Measurements from ENCODE around the gene AFAP1. TPM values are rescaled to one million over a fixed set of nuclear protein-coding genes. Genes with fewer than 3 reads are reported as not detected.

The AFAP1 gene
- total RNA-seq, 1 donor from 2014 or later: 6.7 TPM

DNA sequence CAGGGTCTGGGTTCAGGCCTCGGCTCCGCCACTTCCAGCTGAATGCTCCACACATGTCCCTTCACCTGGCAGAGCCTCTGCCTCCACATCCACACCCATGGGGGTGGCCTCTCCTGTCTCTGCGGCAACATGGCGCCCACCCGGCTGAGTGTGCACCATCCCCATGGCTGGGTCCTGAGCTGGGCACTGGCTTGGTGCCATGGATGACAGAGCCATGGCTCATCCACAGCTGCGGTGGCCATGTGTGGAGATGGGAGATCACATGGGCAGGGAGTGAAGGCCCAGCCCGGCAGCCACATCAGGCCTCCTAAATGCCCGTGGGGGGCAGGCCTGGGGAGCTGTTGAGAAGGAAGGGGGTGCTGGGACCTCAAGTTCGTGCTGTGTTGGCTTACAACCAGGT is 213.7 kb downstream of the AFAP1 start:
- H2AFZ ChIP-seq (replicated peaks): no peak overlapping the region
- H3K4me1 ChIP-seq: no peaks in the 10 kb centered on the region
- H3K79me2 ChIP-seq (ENCODE audit: low read depth): no peaks in the 10 kb centered on the region
- H3K9me3 ChIP-seq (ENCODE audit: low read depth): no peaks in the 10 kb centered on the region
- H3K9ac ChIP-seq: no peak overlapping the region
- H3K4me2 ChIP-seq: no peak overlapping the region
- no peaks in the 10 kb centered on the region for H4K20me1 ChIP-seq (ENCODE audit: low read depth)
- H3K9me3 Mint-ChIP-seq: no peaks in the 10 kb centered on the region
- H3K4me3 ChIP-seq: no peak overlapping the region
- H3K27me3 Mint-ChIP-seq (ENCODE audit: insufficient read depth, low read depth): peaks cover 17% of the 10 kb centered on the region
- H3K27me3 ChIP-seq: peaks cover 5% of the 10 kb centered on the region
- no peak overlapping the region for H3K4me3 Mint-ChIP-seq
- H3K27ac ChIP-seq: no peak overlapping the region
- TF ChIP-seq EZH2 (IDR thresholded peaks at IDR 0.05) (no peak), EZH2phosphoT487 (IDR thresholded peaks at IDR 0.05) (no peak)
- TF ChIP-seq, protein P1, sequence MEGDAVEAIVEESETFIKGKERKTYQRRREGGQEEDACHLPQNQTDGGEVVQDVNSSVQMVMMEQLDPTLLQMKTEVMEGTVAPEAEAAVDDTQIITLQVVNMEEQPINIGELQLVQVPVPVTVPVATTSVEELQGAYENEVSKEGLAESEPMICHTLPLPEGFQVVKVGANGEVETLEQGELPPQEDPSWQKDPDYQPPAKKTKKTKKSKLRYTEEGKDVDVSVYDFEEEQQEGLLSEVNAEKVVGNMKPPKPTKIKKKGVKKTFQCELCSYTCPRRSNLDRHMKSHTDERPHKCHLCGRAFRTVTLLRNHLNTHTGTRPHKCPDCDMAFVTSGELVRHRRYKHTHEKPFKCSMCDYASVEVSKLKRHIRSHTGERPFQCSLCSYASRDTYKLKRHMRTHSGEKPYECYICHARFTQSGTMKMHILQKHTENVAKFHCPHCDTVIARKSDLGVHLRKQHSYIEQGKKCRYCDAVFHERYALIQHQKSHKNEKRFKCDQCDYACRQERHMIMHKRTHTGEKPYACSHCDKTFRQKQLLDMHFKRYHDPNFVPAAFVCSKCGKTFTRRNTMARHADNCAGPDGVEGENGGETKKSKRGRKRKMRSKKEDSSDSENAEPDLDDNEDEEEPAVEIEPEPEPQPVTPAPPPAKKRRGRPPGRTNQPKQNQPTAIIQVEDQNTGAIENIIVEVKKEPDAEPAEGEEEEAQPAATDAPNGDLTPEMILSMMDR (IDR thresholded peaks at IDR 0.05): no peak
- H3K36me3 ChIP-seq: no peaks in the 10 kb centered on the region
- peaks cover 2% of the 10 kb centered on the region for H3K4me1 Mint-ChIP-seq
- DNase-seq (ENCODE audit: low spot score): no peak
- no peak overlapping the region for H3K27ac Mint-ChIP-seq
- H3K36me3 Mint-ChIP-seq: no peaks in the 10 kb centered on the region
- no peaks in the 10 kb centered on the region for H3F3A ChIP-seq (ENCODE audit: low read depth)

DNA sequence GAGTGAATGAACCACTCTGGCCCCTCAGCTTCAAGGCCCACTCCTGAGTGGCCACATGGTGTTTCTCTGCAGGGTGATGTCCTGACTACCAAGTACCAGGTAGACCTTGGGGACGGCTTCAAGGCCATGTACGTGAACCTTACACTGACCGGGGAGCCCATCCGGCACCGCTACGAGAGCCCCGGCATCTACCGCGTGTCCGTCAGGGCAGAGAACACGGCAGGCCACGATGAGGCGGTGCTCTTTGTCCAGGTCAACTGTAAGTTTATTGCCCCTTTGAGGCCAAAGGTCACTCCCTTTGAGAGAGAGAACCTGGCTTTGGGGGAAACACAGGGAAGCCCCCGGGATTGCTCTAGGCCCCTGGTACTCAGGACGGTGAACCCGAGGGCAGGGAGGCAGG is 216.0 kb downstream of the AFAP1 start:
- H3K4me3 ChIP-seq: no peak overlapping the region
- Mint-ChIP-seq H3K4me1 (peaks cover 11% of the 10 kb centered on the region), H3K36me3 (no peaks in the 10 kb centered on the region), H3K27me3 (ENCODE audit: insufficient read depth, low read depth) (peaks cover 14% of the 10 kb centered on the region), H3K4me3 (peak overlapping the region; percentile 21), H3K27ac (no peak overlapping the region), H3K9me3 (no peaks in the 10 kb centered on the region)
- no peak overlapping the region for H3K9ac ChIP-seq
- TF ChIP-seq EZH2phosphoT487 (IDR thresholded peaks at IDR 0.05) (no peak), EZH2 (IDR thresholded peaks at IDR 0.05) (no peak)
- TF ChIP-seq, protein P1 (IDR thresholded peaks at IDR 0.05): no peak
- H3K36me3 ChIP-seq: no peaks in the 10 kb centered on the region
- H3K4me1 ChIP-seq: peaks cover 2% of the 10 kb centered on the region
- no peak overlapping the region for H3K27ac ChIP-seq
- H3K79me2 ChIP-seq (ENCODE audit: low read depth): no peaks in the 10 kb centered on the region
- H3K9me3 ChIP-seq (ENCODE audit: low read depth): no peaks in the 10 kb centered on the region
- no peaks in the 10 kb centered on the region for H4K20me1 ChIP-seq (ENCODE audit: low read depth)
- H3K27me3 ChIP-seq: peaks cover 28% of the 10 kb centered on the region
- no peaks in the 10 kb centered on the region for H3F3A ChIP-seq (ENCODE audit: low read depth)
- DNase-seq (ENCODE audit: low spot score): no peak
- no peak overlapping the region for H2AFZ ChIP-seq (replicated peaks)
- no peak overlapping the region for H3K4me2 ChIP-seq

DNA sequence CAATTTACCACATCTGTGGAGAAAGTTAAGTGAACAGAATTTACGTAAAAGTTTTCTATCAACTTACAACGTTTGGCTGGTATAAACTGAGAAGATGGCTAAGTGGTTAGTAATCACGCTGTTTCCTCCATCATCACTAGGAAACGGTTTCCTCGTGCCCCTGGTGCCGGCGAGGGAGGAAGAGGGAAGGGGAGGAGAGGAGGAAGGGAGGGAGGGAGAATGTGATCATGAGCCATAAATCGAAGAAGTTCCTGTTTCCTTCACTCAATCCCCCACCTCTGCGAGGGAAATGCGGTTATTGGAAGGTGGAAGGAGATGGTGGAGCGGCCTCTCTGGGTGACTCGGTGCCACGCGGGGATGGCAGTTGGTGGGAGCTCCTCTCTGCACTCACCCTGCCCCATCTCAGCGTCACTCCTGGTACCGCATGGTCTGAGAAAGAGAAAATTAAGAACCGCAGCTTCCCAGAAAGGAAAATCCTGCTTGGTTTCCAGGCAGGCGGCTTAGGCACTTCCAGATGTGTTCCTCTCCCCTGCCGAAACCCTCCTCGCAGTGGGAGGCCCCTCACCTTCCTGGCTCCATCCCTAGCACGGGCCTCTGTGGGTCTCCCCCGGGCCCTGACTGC is 216.8 kb downstream of the AFAP1 start:
- H3K36me3 ChIP-seq: no peaks in the 10 kb centered on the region
- Mint-ChIP-seq H3K27me3 (ENCODE audit: insufficient read depth, low read depth) (peaks cover 14% of the 10 kb centered on the region), H3K9me3 (no peaks in the 10 kb centered on the region), H3K27ac (no peak overlapping the region), H3K4me3 (no peak overlapping the region), H3K4me1 (peaks cover 17% of the 10 kb centered on the region), H3K36me3 (no peaks in the 10 kb centered on the region)
- H3F3A ChIP-seq (ENCODE audit: low read depth): no peaks in the 10 kb centered on the region
- H3K9me3 ChIP-seq (ENCODE audit: low read depth): no peaks in the 10 kb centered on the region
- peaks cover 34% of the 10 kb centered on the region for H3K27me3 ChIP-seq
- H4K20me1 ChIP-seq (ENCODE audit: low read depth): no peaks in the 10 kb centered on the region
- peaks cover 10% of the 10 kb centered on the region for H3K4me1 ChIP-seq
- DNase-seq (ENCODE audit: low spot score): no peak
- no peak overlapping the region for H3K9ac ChIP-seq
- no peak overlapping the region for H3K27ac ChIP-seq
- TF ChIP-seq, protein P1 (IDR thresholded peaks at IDR 0.05): no peak
- no peak for TF ChIP-seq EZH2phosphoT487 (IDR thresholded peaks at IDR 0.05)
- no peak for TF ChIP-seq EZH2 (IDR thresholded peaks at IDR 0.05)
- H3K4me2 ChIP-seq: no peak overlapping the region
- no peak overlapping the region for H3K4me3 ChIP-seq
- H2AFZ ChIP-seq (replicated peaks): no peak overlapping the region
- H3K79me2 ChIP-seq (ENCODE audit: low read depth): no peaks in the 10 kb centered on the region

Data from neural progenitor cell (in vitro differentiated cells).